Breast epithelium (tissue), 4 donors: ENCODE results near the gene CCDC71. TPM values are rescaled to one million over a fixed set of nuclear protein-coding genes. Genes with fewer than 3 reads are reported as not detected.
A peak's percentile ranks its signal among the peaks of the same experiment; 100 is the strongest.

Experiments used
- DNase-seq, 2 donors: peaks; one replicate each; pipeline ENCODE4 v3.0.0-alpha.2; 2019; ENCODE audit warnings: low spot score in 2 of 2
- H3K27ac ChIP-seq, 2 donors: fragments of 200-600 bp; sonication (generic) in 1 of 2; one replicate each; pipeline ENCODE4 v1.5.1; 2016 to 2019; ENCODE audit warnings: mild to moderate bottlenecking in 1 of 2
- H3K27me3 ChIP-seq, 2 donors: fragments of 200-600 bp; sonication (generic) in 1 of 2; one replicate each; pipeline versions ENCODE4 v1.5.1 to v1.6.0; 2017 to 2019; ENCODE audit warnings: control low read depth in 1 of 2, mild to moderate bottlenecking in 1 of 2
- H3K36me3 ChIP-seq: fragments of 200-600 bp; one replicate; pipeline ENCODE4 v1.5.1; 2019
- H3K4me1 ChIP-seq, 2 donors: fragments of 200-600 bp; sonication (generic); one replicate each; pipeline ENCODE4 v1.5.1; 2016 to 2019; ENCODE audit warnings: control low read depth in 1 of 2
- H3K4me3 ChIP-seq, 3 donors: fragments of 200-600 bp; sonication (generic); 1 replicate in 2 of 3; 2 replicates in 1 of 3; pipeline ENCODE4 v1.5.1; 2016 to 2019; ENCODE audit warnings: mild to moderate bottlenecking in 3 of 3, moderate library complexity in 2 of 3
- H3K9me3 ChIP-seq, 2 donors: fragments of 200-600 bp; sonication (generic) in 1 of 2; one replicate each; pipeline ENCODE4 v1.5.1; 2016 to 2019; ENCODE audit warnings: control low read depth in 1 of 2
- POLR2A ChIP-seq: fragments of 450-650 bp; IDR thresholded peaks from one replicate; pipeline ENCODE4 v1.6.1; 2016; ENCODE audit warnings: antibody characterized with exemption, mild to moderate bottlenecking, moderate library complexity
- POLR2AphosphoS5 ChIP-seq, 3 donors: sonication (generic); formaldehyde crosslinking; IDR thresholded peaks; one replicate each; pipeline ENCODE4 v1.6.1; 2017; ENCODE audit warnings: antibody characterized with exemption in 3 of 3
- intact Hi-C: fragments of 100-400 bp; cut with DNase I; formaldehyde crosslinking; loops from one replicate; pipeline ENCODE4 v1.15.1; 2023; ENCODE audit warnings: low total_unique reads
- total RNA-seq, 3 donors: library from RNA; depleted of rRNA; stranded (reverse); fragments of >200 nt; gene quantifications; one replicate each; pipeline ENCODE4 v1.1.0, GENCODE V29; 2016
- TF ChIP-seq, protein P1 (sequence below), 3 donors: fragments of 450-650 bp; IDR thresholded peaks; one replicate each; pipeline ENCODE4 v1.5.1; 2016 to 2017; ENCODE audit warnings: antibody characterized with exemption in 3 of 3, mild to moderate bottlenecking in 3 of 3, moderate library complexity in 3 of 3

CCDC71 gene
- total RNA-seq, 3 donors from 2014 or later, result 29.0 to 39.7 (median 31.8) TPM

DNA sequence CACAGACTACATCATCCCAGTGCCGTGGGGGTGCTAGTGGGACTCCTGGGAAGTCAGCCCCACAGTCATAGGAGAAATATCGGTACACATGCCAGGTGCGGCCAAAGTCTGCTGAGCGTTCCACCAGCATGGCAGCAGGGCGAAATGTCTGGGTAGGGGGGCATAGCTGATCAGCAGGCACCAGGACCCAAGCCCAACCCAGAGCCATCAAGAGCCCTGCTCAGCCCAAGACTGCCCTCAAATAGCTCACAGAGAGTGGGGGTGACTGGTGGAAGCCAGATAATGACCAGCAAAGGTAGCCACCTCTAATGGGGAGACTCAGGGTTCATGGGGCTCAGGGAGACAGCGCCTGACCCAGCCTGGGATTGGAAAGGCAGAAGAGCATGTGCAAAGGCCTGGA, 34.6 kb downstream of the CCDC71 start:
- H3K4me1 ChIP-seq, result peaks cover 5 to 10% of the 10 kb centered on the region in 2 donors
- H3K27ac ChIP-seq, result peak overlapping the region; percentile 91 to 95
- intact Hi-C loops, result no loop called here
- no peak for DNase-seq
- H3K4me3 ChIP-seq, result peak overlapping the region; percentile 67 to 89 (median 73)
- TF ChIP-seq, protein P1, sequence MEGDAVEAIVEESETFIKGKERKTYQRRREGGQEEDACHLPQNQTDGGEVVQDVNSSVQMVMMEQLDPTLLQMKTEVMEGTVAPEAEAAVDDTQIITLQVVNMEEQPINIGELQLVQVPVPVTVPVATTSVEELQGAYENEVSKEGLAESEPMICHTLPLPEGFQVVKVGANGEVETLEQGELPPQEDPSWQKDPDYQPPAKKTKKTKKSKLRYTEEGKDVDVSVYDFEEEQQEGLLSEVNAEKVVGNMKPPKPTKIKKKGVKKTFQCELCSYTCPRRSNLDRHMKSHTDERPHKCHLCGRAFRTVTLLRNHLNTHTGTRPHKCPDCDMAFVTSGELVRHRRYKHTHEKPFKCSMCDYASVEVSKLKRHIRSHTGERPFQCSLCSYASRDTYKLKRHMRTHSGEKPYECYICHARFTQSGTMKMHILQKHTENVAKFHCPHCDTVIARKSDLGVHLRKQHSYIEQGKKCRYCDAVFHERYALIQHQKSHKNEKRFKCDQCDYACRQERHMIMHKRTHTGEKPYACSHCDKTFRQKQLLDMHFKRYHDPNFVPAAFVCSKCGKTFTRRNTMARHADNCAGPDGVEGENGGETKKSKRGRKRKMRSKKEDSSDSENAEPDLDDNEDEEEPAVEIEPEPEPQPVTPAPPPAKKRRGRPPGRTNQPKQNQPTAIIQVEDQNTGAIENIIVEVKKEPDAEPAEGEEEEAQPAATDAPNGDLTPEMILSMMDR (IDR thresholded peaks at IDR 0.05), result no peak
- H3K36me3 ChIP-seq, result no peaks in the 10 kb centered on the region
- no peaks in the 10 kb centered on the region for H3K27me3 ChIP-seq
- no peaks in the 10 kb centered on the region for H3K9me3 ChIP-seq

GRCh38 chr3:49131040-49131439, 35.1 kb downstream of the CCDC71 start:
- peak overlapping the region in 2 of 3 donors; percentile 73 to 89 for H3K4me3 ChIP-seq
- H3K27me3 ChIP-seq, result no peaks in the 10 kb centered on the region
- TF ChIP-seq POLR2AphosphoS5 (IDR thresholded peaks at IDR 0.05), result no peak
- TF ChIP-seq, protein P1 (IDR thresholded peaks at IDR 0.05), result no peak
- no peak for TF ChIP-seq POLR2A
- H3K36me3 ChIP-seq, result no peaks in the 10 kb centered on the region
- no peaks in the 10 kb centered on the region for H3K9me3 ChIP-seq
- H3K4me1 ChIP-seq, result peaks cover 5 to 10% of the 10 kb centered on the region in 2 donors
- DNase-seq, result no peak
- intact Hi-C loops, result no loop called here
- peak overlapping the region in 1 of 2 donors; percentile 95 for H3K27ac ChIP-seq

DNA sequence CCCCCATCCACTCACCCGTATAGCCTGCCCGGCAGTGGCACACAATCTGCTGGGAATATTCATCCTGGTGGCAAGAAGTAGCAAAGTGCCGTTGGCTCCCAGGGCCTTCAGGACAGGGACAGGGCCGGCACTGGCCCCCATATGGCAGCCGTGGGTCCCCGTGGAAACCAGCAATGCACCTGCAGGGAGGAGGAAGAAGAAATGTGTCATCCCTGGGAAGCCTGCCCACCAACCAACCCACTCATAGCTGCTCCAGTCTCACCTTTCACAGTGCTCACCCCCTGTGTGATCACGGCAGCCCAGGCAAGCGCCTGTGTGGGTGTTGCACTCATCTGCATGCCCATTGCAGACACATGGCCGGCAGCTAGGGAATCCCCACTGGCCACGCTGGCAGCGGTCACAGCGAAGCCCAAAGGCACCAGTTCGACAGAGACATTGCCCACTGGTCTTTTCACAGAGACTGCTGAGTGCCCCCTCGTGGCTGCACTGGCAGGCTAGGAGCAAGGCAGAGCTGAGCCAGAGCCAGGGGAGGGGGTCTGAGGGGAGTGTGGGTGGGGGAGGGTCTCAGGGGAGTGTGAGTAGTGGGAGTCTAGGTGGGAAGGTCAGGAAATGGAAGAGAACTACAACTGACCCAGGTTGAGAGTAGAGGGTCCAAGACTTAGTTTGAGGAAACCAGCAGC, 41.0 kb downstream of the CCDC71 start:
- Histone ChIP-seq H3K4me1 (no peaks in the 10 kb centered on the region), H3K9me3 (no peaks in the 10 kb centered on the region), H3K27ac (no peak overlapping the region), H3K27me3 (no peaks in the 10 kb centered on the region), H3K4me3 (no peak overlapping the region), H3K36me3 (peaks cover 12% of the 10 kb centered on the region)
- no peak for DNase-seq
- no peak for TF ChIP-seq POLR2AphosphoS5 (IDR thresholded peaks at IDR 0.05)
- TF ChIP-seq, protein P1 (IDR thresholded peaks at IDR 0.05), result no peak
- no peak for TF ChIP-seq POLR2A
- intact Hi-C loops, result no loop called here

DNA sequence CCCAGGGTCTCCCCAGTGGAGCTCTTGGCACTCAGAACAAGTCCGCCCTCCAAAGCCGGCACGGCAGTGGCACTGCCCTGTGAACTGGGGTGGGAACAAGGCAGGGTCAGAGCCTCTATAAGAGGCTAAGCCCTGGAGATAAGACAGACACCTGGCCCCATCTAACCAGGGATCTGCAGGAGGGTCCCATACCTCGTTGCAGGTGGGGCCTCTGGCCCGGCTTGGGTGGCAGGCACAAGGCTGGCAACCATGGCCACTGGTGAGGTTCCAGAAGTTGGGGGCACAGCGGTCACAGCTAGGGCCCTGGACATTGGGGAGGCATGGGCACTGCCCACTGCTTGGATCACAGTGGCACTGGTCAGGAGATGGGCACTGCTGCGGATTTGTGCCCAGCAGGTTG, 41.9 kb downstream of the CCDC71 start:
- DNase-seq, result no peak
- Histone ChIP-seq H3K4me3 (no peak overlapping the region), H3K27ac (no peak overlapping the region), H3K36me3 (peaks cover 12% of the 10 kb centered on the region), H3K9me3 (no peaks in the 10 kb centered on the region), H3K27me3 (no peaks in the 10 kb centered on the region), H3K4me1 (peaks cover 7% of the 10 kb centered on the region in 2 donors)
- intact Hi-C loops, result no loop called here
- TF ChIP-seq POLR2A, result no peak
- no peak for TF ChIP-seq POLR2AphosphoS5 (IDR thresholded peaks at IDR 0.05)
- TF ChIP-seq, protein P1 (IDR thresholded peaks at IDR 0.05), result no peak

- no peak for DNase-seq
- TF ChIP-seq POLR2A, result no peak
- TF ChIP-seq POLR2AphosphoS5 (IDR thresholded peaks at IDR 0.05), result no peak
- TF ChIP-seq, protein P1 (IDR thresholded peaks at IDR 0.05), result no peak
- H3K4me1 ChIP-seq, result peaks cover 8 to 11% of the 10 kb centered on the region in 2 donors
- no peaks in the 10 kb centered on the region for H3K27me3 ChIP-seq
- H3K4me3 ChIP-seq, result no peak overlapping the region
- no peak overlapping the region for H3K27ac ChIP-seq
- H3K9me3 ChIP-seq, result no peaks in the 10 kb centered on the region
- peaks cover 12% of the 10 kb centered on the region for H3K36me3 ChIP-seq
- intact Hi-C loops, result no loop called here
These were observed 42.4 kb downstream of the CCDC71 start for GRCh38 chr3:49123687-49124086.
